ENCODE data around the gene IL17RB. TPM values are rescaled to one million over a fixed set of nuclear protein-coding genes. Genes with fewer than 3 reads are reported as not detected.

IL17RB gene
- total and polyA plus RNA-seq, 2 donors (not counting 1 experiment from before 2014, with no cell fraction given): 0.07 to 0.32 TPM

- H3K36me3 ChIP-seq (replicated peaks in 1 of 2; ENCODE audit: control extremely low read depth in 1 of 2, control insufficient read depth in 1 of 2, extremely low read depth in 1 of 2, insufficient read depth in 2 of 2, low read length in 1 of 2): no peaks in the 10 kb centered on the region
- H3K27me3 Mint-ChIP-seq: peaks cover 2% of the 10 kb centered on the region
- H3K27ac Mint-ChIP-seq: no peak overlapping the region
- POLR2A ChIA-PET: no interaction called here
- DNase-seq: no peak
- WGBS (ENCODE audit: insufficient coverage): 98% methylated on average over 12 of the region's 13 CpGs
- intact Hi-C loops (cut with micrococcal nuclease): no loop called here
- no peaks in the 10 kb centered on the region for H3K9me3 Mint-ChIP-seq (ENCODE audit: insufficient read depth)
- H3K9ac ChIP-seq (ENCODE audit: low read length): no peak overlapping the region
- H3K27me3 ChIP-seq (replicated peaks in 1 of 4; ENCODE audit: control extremely low read depth in 1 of 4, control insufficient read depth in 3 of 4, insufficient read depth in 4 of 4, low read length in 3 of 4): no peaks in the 10 kb centered on the region
- no peaks in the 10 kb centered on the region for H3K9me3 ChIP-seq (ENCODE audit: control extremely low read depth in 1 of 3, control insufficient read depth in 2 of 3, insufficient read depth in 1 of 3, low read length in 2 of 3)
- CTCF ChIA-PET: no interaction called here
- no peak overlapping the region for H3K4me2 ChIP-seq (replicated peaks; ENCODE audit: low read depth, low read length, poor library complexity, severe bottlenecking)
- H4K20me1 ChIP-seq (ENCODE audit: control insufficient read depth, insufficient read depth, low read length, poor library complexity, severe bottlenecking): no peaks in the 10 kb centered on the region
- no peak overlapping the region for H2AFZ ChIP-seq (ENCODE audit: insufficient read depth, low read depth, low read length, poor library complexity, severe bottlenecking)
- no peak for ATAC-seq (ENCODE audit: low read depth)
- no peaks in the 10 kb centered on the region for H3K4me1 ChIP-seq (ENCODE audit: control insufficient read depth in 2 of 2, insufficient read depth in 2 of 2, low read length in 2 of 2)
- no peak overlapping the region for H3K4me3 Mint-ChIP-seq
- no peaks in the 10 kb centered on the region for H3K79me2 ChIP-seq (ENCODE audit: control insufficient read depth, insufficient read depth, low read length)
- TF ChIP-seq, protein P1, sequence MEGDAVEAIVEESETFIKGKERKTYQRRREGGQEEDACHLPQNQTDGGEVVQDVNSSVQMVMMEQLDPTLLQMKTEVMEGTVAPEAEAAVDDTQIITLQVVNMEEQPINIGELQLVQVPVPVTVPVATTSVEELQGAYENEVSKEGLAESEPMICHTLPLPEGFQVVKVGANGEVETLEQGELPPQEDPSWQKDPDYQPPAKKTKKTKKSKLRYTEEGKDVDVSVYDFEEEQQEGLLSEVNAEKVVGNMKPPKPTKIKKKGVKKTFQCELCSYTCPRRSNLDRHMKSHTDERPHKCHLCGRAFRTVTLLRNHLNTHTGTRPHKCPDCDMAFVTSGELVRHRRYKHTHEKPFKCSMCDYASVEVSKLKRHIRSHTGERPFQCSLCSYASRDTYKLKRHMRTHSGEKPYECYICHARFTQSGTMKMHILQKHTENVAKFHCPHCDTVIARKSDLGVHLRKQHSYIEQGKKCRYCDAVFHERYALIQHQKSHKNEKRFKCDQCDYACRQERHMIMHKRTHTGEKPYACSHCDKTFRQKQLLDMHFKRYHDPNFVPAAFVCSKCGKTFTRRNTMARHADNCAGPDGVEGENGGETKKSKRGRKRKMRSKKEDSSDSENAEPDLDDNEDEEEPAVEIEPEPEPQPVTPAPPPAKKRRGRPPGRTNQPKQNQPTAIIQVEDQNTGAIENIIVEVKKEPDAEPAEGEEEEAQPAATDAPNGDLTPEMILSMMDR (IDR thresholded peaks at IDR 0.05): no peak
- no peak for TF ChIP-seq EZH2 (IDR thresholded peaks at IDR 0.05; ENCODE audit: borderline replicate concordance, insufficient read depth, low read depth, low read length, poor library complexity, severe bottlenecking)
- no peak overlapping the region for H3K4me3 ChIP-seq (ENCODE audit: control extremely low read depth in 1 of 5, extremely low read depth in 1 of 5, insufficient read depth in 1 of 5, low read depth in 2 of 5, low read length in 4 of 5)
- H3K4me1 Mint-ChIP-seq: no peaks in the 10 kb centered on the region
- H3K27ac ChIP-seq (ENCODE audit: low read length in 2 of 2): no peak overlapping the region
Measured at GRCh38 chr3:53808496-53808895, 37.9 kb upstream of the IL17RB start.

GRCh38 chr3:53809267-53809666, 37.1 kb upstream of the IL17RB start:
- Histone ChIP-seq H3K27me3 (replicated peaks in 1 of 4; ENCODE audit: control extremely low read depth in 1 of 4, control insufficient read depth in 3 of 4, insufficient read depth in 4 of 4, low read length in 3 of 4) (no peaks in the 10 kb centered on the region), H3K4me3 (ENCODE audit: control extremely low read depth in 1 of 5, extremely low read depth in 1 of 5, insufficient read depth in 1 of 5, low read depth in 2 of 5, low read length in 4 of 5) (no peak overlapping the region), H3K36me3 (replicated peaks in 1 of 2; ENCODE audit: control extremely low read depth in 1 of 2, control insufficient read depth in 1 of 2, extremely low read depth in 1 of 2, insufficient read depth in 2 of 2, low read length in 1 of 2) (no peaks in the 10 kb centered on the region), H3K4me1 (ENCODE audit: control insufficient read depth in 2 of 2, insufficient read depth in 2 of 2, low read length in 2 of 2) (no peaks in the 10 kb centered on the region), H3K79me2 (ENCODE audit: control insufficient read depth, insufficient read depth, low read length) (no peaks in the 10 kb centered on the region), H2AFZ (ENCODE audit: insufficient read depth, low read depth, low read length, poor library complexity, severe bottlenecking) (no peak overlapping the region), H3K27ac (ENCODE audit: low read length in 2 of 2) (no peak overlapping the region), H3K9ac (ENCODE audit: low read length) (no peak overlapping the region), H3K9me3 (ENCODE audit: control extremely low read depth in 1 of 3, control insufficient read depth in 2 of 3, insufficient read depth in 1 of 3, low read length in 2 of 3) (no peaks in the 10 kb centered on the region), H4K20me1 (ENCODE audit: control insufficient read depth, insufficient read depth, low read length, poor library complexity, severe bottlenecking) (no peaks in the 10 kb centered on the region), H3K4me2 (replicated peaks; ENCODE audit: low read depth, low read length, poor library complexity, severe bottlenecking) (no peak overlapping the region)
- intact Hi-C loops (cut with micrococcal nuclease): no loop called here
- ATAC-seq (ENCODE audit: low read depth) (no peak), DNase-seq (no peak)
- Mint-ChIP-seq H3K9me3 (ENCODE audit: insufficient read depth) (no peaks in the 10 kb centered on the region), H3K4me1 (no peaks in the 10 kb centered on the region), H3K27ac (no peak overlapping the region), H3K4me3 (no peak overlapping the region), H3K27me3 (peaks cover 2% of the 10 kb centered on the region)
- 93% methylated on average over 12 of the region's 12 CpGs for WGBS (ENCODE audit: insufficient coverage)
- TF ChIP-seq, protein P1 (IDR thresholded peaks at IDR 0.05): no peak
- TF ChIP-seq EZH2 (IDR thresholded peaks at IDR 0.05; ENCODE audit: borderline replicate concordance, insufficient read depth, low read depth, low read length, poor library complexity, severe bottlenecking): no peak
- CTCF ChIA-PET: no interaction called here
- POLR2A ChIA-PET: no interaction called here

Measured in B cell (primary cell).